Thyroid gland (tissue), 4 donors: ENCODE data around the gene SULF2.

Source experiments
- CTCF ChIP-seq, 6 experiments: fragments of 200-600 bp in 3 of 6; fragments of 450-650 bp in 3 of 6; sonication (generic) in 3 of 6; IDR thresholded peaks; one replicate each; pipeline ENCODE4 v1.5.1; 2016 to 2019; ENCODE audit warnings: antibody characterized with exemption in 6 of 6, mild to moderate bottlenecking in 2 of 6, inconsistent platforms in 1 of 6, moderate library complexity in 1 of 6
- POLR2A ChIP-seq, 2 donors: fragments of 450-650 bp; IDR thresholded peaks; one replicate each; pipeline ENCODE4 v1.6.1; 2017; ENCODE audit warnings: antibody characterized with exemption in 2 of 2, mild to moderate bottlenecking in 2 of 2, moderate library complexity in 1 of 2

- no peak for TF ChIP-seq CTCF (IDR thresholded peaks at IDR 0.05)
- no peak for TF ChIP-seq POLR2A (IDR thresholded peaks at IDR 0.05)
Measured at GRCh38 chr20:47733892-47734291, 51.4 kb downstream of the SULF2 start.
